HCT116 (cell line): ENCODE measurements around the gene TBRG4. TPM values are rescaled to one million over a fixed set of nuclear protein-coding genes. Genes with fewer than 3 reads are reported as not detected.

Experiments
- ATAC-seq: fragments of 200-7000 bp; cut with Tn5 transposase; 2 replicates; pipeline ENCODE4 v1.9.1; 2020; ENCODE audit warnings: mild to moderate bottlenecking, moderate library complexity
- BruUV-seq: library from RNA; stranded (reverse); fragments of 400-500 nt; replicated peaks from 2 replicates; lab custom pipeline; 2021; lab: Mats Ljungman, UMichigan
- CTCF ChIA-PET: fragments of 300-600 bp; sonication (Branson Sonifier 250); formaldehyde crosslinking; loops from one replicate; lab custom pipeline; 2021; ENCODE audit warnings: antibody characterized with exemption; lab: Charles Lee
- POLR2A ChIA-PET: fragments of 300-600, 350-600 bp; sonication (Branson Sonifier 250); formaldehyde crosslinking; loops from one replicate; lab custom pipeline; 2021; ENCODE audit warnings: antibody characterized with exemption; lab: Charles Lee
- RAD21 ChIA-PET, 2 experiments: fragments of 300-600 bp; sonication (Branson Sonifier 250); formaldehyde crosslinking; loops; one replicate each; lab custom pipeline; 2023; ENCODE audit warnings: low total read pairs in 2 of 2; ENCODE audit not compliant: uncharacterized antibody in 2 of 2, unreplicated experiment in 2 of 2, low non-redundant PET in 1 of 2; lab: Charles Lee
- DNase-seq: peaks from one replicate; pipeline ENCODE4 v3.0.0-alpha.2; 2010; ENCODE audit warnings: low read depth, low spot score
- H2AFZ ChIP-seq: fragments of 200-600 bp; shearing (Covaris generic), sonication (generic); 2 replicates; pipeline ENCODE4 v1.6.1; 2017; ENCODE audit warnings: low read depth, mixed run types, mixed read lengths, antibody characterized with exemption, low read length; ENCODE audit not compliant: poor library complexity, severe bottlenecking
- H3K27ac ChIP-seq: 2 replicates; pipeline ENCODE4 v1.5.1; 2012; ENCODE audit warnings: low read depth, low read length
- H3K27me3 ChIP-seq: fragments of 200-600 bp; sonication (generic); 2 replicates; pipeline ENCODE4 v1.6.1; 2016; ENCODE audit warnings: mixed run types, low read length, mixed read lengths; ENCODE audit not compliant: insufficient read depth
- H3K36me3 ChIP-seq, 2 experiments: fragments of 200-500 bp in 1 of 2; fragments of 200-600 bp in 1 of 2; sonication (Bioruptor generic) in 1 of 2; sonication (generic) in 1 of 2; 2 replicates each; pipeline versions ENCODE4 v1.5.1 to v1.6.1; 2014 to 2016; ENCODE audit warnings: low read length in 2 of 2, inconsistent platforms in 1 of 2, mixed read lengths in 1 of 2, mixed run types in 1 of 2; ENCODE audit not compliant: insufficient read depth in 2 of 2, control insufficient read depth in 1 of 2
- H3K4me1 ChIP-seq, 2 experiments: fragments of 200-600 bp in 1 of 2; sonication (generic) in 1 of 2; 2 replicates each; pipeline versions ENCODE4 v1.5.1 to v1.6.1; 2012 to 2017; ENCODE audit warnings: low read length in 2 of 2, inconsistent platforms in 1 of 2, mild to moderate bottlenecking in 1 of 2, mixed read lengths in 1 of 2, mixed run types in 1 of 2, moderate library complexity in 1 of 2; ENCODE audit not compliant: insufficient read depth in 2 of 2, control insufficient read depth in 1 of 2
- H3K4me2 ChIP-seq: fragments of 200-600 bp; sonication (generic); 2 replicates; pipeline ENCODE4 v1.6.1; 2017; ENCODE audit warnings: mixed run types, low read length, mixed read lengths
- H3K4me3 ChIP-seq, 2 experiments: fragments of 200-600 bp in 1 of 2; sonication (generic) in 1 of 2; replicated peaks in 1 of 2; 2 replicates each; pipeline ENCODE4 v1.5.1; 2011 to 2016; ENCODE audit warnings: low read length in 2 of 2, control low read depth in 1 of 2, low read depth in 1 of 2, mild to moderate bottlenecking in 1 of 2, mixed read lengths in 1 of 2, mixed run types in 1 of 2
- H3K79me2 ChIP-seq: fragments of 200-600 bp; sonication (generic); 2 replicates; pipeline ENCODE4 v1.6.1; 2017; ENCODE audit warnings: mild to moderate bottlenecking, mixed run types, low read length, moderate library complexity, mixed read lengths; ENCODE audit not compliant: insufficient read depth
- H3K9ac ChIP-seq: fragments of 200-600 bp; sonication (generic); 2 replicates; pipeline ENCODE4 v1.6.1; 2016; ENCODE audit warnings: low read length, mixed read lengths
- H3K9me2 ChIP-seq: fragments of 200-600 bp; sonication (generic), shearing (Covaris generic); 2 replicates; pipeline ENCODE4 v1.6.1; 2017; ENCODE audit warnings: mixed run types, mild to moderate bottlenecking, moderate library complexity; ENCODE audit not compliant: insufficient read depth
- H3K9me3 ChIP-seq, 2 experiments: fragments of 200-500 bp in 1 of 2; fragments of 200-600 bp in 1 of 2; sonication (Bioruptor generic) in 1 of 2; sonication (generic) in 1 of 2; 2 replicates each; pipeline ENCODE4 v1.6.1; 2014 to 2017; ENCODE audit warnings: low read length in 2 of 2, mixed read lengths in 2 of 2, inconsistent platforms in 1 of 2, low read depth in 1 of 2, mild to moderate bottlenecking in 1 of 2, mixed run types in 1 of 2, moderate library complexity in 1 of 2; ENCODE audit not compliant: control insufficient read depth in 1 of 2, insufficient read depth in 1 of 2
- H4K20me1 ChIP-seq: fragments of 200-600 bp; sonication (generic), shearing (Covaris generic); 2 replicates; pipeline ENCODE4 v1.6.1; 2017; ENCODE audit warnings: mixed run types, mild to moderate bottlenecking, moderate library complexity; ENCODE audit not compliant: insufficient read depth
- CBX3 ChIP-seq: IDR thresholded peaks from 2 replicates; pipeline ENCODE4 v1.6.1; 2012; ENCODE audit warnings: low read depth
- EGR1 ChIP-seq: IDR thresholded peaks from 2 replicates; pipeline ENCODE4 v1.6.1; 2012; ENCODE audit warnings: low read depth
- ELF1 ChIP-seq: IDR thresholded peaks from 2 replicates; pipeline ENCODE4 v1.6.1; 2012; ENCODE audit warnings: low read depth, borderline replicate concordance
- EZH2 ChIP-seq: fragments of 200-600 bp; sonication (generic); IDR thresholded peaks from 2 replicates; pipeline ENCODE4 v1.6.1; 2017; ENCODE audit warnings: antibody characterized with exemption, mixed run types
- EZH2phosphoT487 ChIP-seq: fragments of 200-600 bp; IDR thresholded peaks from 2 replicates; pipeline ENCODE4 v1.6.1; 2018; ENCODE audit warnings: antibody characterized with exemption, borderline replicate concordance
- FOSL1 ChIP-seq: IDR thresholded peaks from 2 replicates; pipeline ENCODE4 v1.6.1; 2012; ENCODE audit warnings: low read depth
- JUND ChIP-seq: IDR thresholded peaks from 2 replicates; pipeline ENCODE4 v1.6.1; 2012
- POLR2AphosphoS5 ChIP-seq: IDR thresholded peaks from 2 replicates; pipeline ENCODE4 v1.6.1; 2011; ENCODE audit warnings: mild to moderate bottlenecking, low read depth, low read length, moderate library complexity
- RAD21 ChIP-seq: IDR thresholded peaks from 2 replicates; pipeline ENCODE4 v1.6.1; 2012; ENCODE audit warnings: low read depth, mild to moderate bottlenecking
- SIN3A ChIP-seq: IDR thresholded peaks from 2 replicates; pipeline ENCODE4 v1.6.1; 2012; ENCODE audit warnings: low read depth
- SP1 ChIP-seq: IDR thresholded peaks from 2 replicates; pipeline ENCODE4 v1.6.1; 2012; ENCODE audit warnings: low read depth
- SRF ChIP-seq: IDR thresholded peaks from 2 replicates; pipeline ENCODE4 v1.6.1; 2012; ENCODE audit warnings: low read depth
- TCF7L2 ChIP-seq: IDR thresholded peaks from 2 replicates; pipeline ENCODE4 v1.7.0; 2011; ENCODE audit warnings: borderline replicate concordance, inconsistent platforms; ENCODE audit not compliant: insufficient read depth, insufficient read length; ENCODE audit errors: extremely low read depth
- YY1 ChIP-seq: IDR thresholded peaks from 2 replicates; pipeline ENCODE4 v1.6.1; 2011; ENCODE audit warnings: low read length, low read depth, moderate library complexity, mild to moderate bottlenecking; ENCODE audit not compliant: insufficient replicate concordance; ENCODE audit errors: extremely low read depth
- ZFX ChIP-seq: fragments of 450-650 bp; IDR thresholded peaks from 2 replicates; pipeline ENCODE4 v1.6.1; 2017
- intact Hi-C: fragments of 100-400 bp; cut with micrococcal nuclease; formaldehyde crosslinking; loops from 2 replicates; pipeline ENCODE4 v1.10.0; 2022
- total RNA-seq: library from RNA; stranded (reverse); gene quantifications from one replicate; pipeline ENCODE4 v1.2.1, GENCODE V29; 2021; ENCODE audit not compliant: unreplicated experiment
- TF ChIP-seq, protein P1 (sequence below), 3 experiments: fragments of 200-600 bp in 1 of 3; sonication (generic) in 1 of 3; IDR thresholded peaks in 2 of 3; conservative IDR thresholded peaks in 1 of 3; 2 replicates each; pipeline ENCODE4 v1.5.1; 2012 to 2017; ENCODE audit warnings: low read depth in 2 of 3, low read length in 2 of 3, antibody characterized with exemption in 1 of 3, borderline replicate concordance in 1 of 3, control low read depth in 1 of 3, mild to moderate bottlenecking in 1 of 3, mixed read lengths in 1 of 3, mixed run types in 1 of 3, moderate library complexity in 1 of 3; ENCODE audit not compliant: insufficient read depth in 1 of 3

The TBRG4 gene
- total RNA-seq, 1 experiment from 2014 or later: 136 TPM

DNA sequence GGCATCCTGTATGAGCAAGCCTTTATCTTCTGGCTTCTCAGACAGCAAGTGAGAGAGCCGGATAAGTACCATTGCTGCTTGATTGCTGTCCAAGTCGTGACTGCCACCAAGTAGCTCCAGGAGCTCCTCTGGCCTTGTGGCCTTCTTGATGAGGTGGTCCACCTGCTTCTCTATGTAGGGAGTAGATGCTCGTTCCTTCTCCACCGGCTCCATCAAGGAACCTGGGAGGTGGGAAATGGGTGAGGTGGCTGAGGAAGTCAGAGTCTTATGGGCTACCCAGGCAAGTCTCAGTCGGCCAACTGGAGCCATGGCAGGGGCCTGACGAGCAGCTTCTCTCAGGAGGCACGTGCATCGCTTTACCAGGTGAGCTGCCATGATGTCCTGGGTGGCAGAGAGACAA lies 2.6 kb downstream of the TBRG4 start:
- Histone ChIP-seq H3K4me3 (no peak overlapping the region), H4K20me1 (peaks cover 13% of the 10 kb centered on the region), H3K27ac (no peak overlapping the region), H3K4me1 (peaks cover 11 to 13% of the 10 kb centered on the region in 2 experiments), H2AFZ (no peak overlapping the region), H3K9ac (no peak overlapping the region), H3K79me2 (peaks cover 77% of the 10 kb centered on the region), H3K27me3 (no peaks in the 10 kb centered on the region), H3K9me3 (no peaks in the 10 kb centered on the region), H3K36me3 (peaks cover 49 to 56% of the 10 kb centered on the region in 2 experiments), H3K9me2 (no peaks in the 10 kb centered on the region), H3K4me2 (no peak overlapping the region)
- TF ChIP-seq SIN3A (no peak), RAD21 (no peak), TCF7L2 (no peak), FOSL1 (no peak), EZH2phosphoT487 (no peak), SP1 (no peak), JUND (no peak), ELF1 (no peak)
- ATAC-seq (no peak), DNase-seq (no peak)
- intact Hi-C loops: no loop called here
- ChIA-PET POLR2A (no interaction called here), CTCF (no interaction called here), RAD21 (no interaction called here)
- no TSS peak for BruUV-seq

DNA sequence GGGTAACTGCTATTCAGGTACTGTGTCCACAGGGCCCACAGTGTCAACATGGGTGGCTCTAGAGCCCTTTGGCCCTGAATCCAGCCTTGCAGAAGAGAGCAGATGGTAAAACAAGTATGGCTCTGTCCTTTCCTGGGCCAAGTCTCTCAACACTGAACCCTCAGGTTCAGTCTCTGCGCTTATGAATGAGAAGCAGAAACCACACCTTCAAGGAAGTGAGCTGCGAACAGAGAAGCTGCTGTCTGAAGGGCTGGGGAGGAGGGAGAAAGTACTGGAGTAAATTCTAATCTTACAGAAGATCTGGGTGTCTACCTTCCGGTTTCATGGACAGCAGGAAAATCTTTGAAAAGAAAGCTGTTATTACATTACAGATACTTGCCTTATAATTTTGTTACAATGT lies 4.1 kb downstream of the TBRG4 start:
- TF ChIP-seq JUND (no peak), EGR1 (no peak), SRF (no peak), EZH2 (no peak), ZFX (no peak), CBX3 (no peak), POLR2AphosphoS5 (no peak), YY1 (no peak), EZH2phosphoT487 (no peak), TCF7L2 (no peak), SP1 (no peak)
- TF ChIP-seq, protein P1, sequence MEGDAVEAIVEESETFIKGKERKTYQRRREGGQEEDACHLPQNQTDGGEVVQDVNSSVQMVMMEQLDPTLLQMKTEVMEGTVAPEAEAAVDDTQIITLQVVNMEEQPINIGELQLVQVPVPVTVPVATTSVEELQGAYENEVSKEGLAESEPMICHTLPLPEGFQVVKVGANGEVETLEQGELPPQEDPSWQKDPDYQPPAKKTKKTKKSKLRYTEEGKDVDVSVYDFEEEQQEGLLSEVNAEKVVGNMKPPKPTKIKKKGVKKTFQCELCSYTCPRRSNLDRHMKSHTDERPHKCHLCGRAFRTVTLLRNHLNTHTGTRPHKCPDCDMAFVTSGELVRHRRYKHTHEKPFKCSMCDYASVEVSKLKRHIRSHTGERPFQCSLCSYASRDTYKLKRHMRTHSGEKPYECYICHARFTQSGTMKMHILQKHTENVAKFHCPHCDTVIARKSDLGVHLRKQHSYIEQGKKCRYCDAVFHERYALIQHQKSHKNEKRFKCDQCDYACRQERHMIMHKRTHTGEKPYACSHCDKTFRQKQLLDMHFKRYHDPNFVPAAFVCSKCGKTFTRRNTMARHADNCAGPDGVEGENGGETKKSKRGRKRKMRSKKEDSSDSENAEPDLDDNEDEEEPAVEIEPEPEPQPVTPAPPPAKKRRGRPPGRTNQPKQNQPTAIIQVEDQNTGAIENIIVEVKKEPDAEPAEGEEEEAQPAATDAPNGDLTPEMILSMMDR (IDR thresholded peaks at IDR 0.05 in 2 of 3, conservative IDR thresholded peaks at IDR 0.05 in 1 of 3; ENCODE audit: borderline replicate concordance in 1 of 3, insufficient read depth in 1 of 3, low read depth in 2 of 3, low read length in 2 of 3): no peak
- TF ChIP-seq, all 23 proteins: peak for 0
- peaks cover 89% of the 10 kb centered on the region for H3K79me2 ChIP-seq
- H3K4me3 ChIP-seq: no peak overlapping the region
- H3K27ac ChIP-seq: no peak overlapping the region
- no peak overlapping the region for H2AFZ ChIP-seq
- RAD21 ChIA-PET: no interaction called here
- peaks cover 5% of the 10 kb centered on the region in 2 experiments for H3K4me1 ChIP-seq
- intact Hi-C loops: no loop called here
- no peaks in the 10 kb centered on the region for H3K9me2 ChIP-seq
- no TSS peak for BruUV-seq
- no peak for ATAC-seq
- no peak overlapping the region for H3K9ac ChIP-seq
- H4K20me1 ChIP-seq: peaks cover 13% of the 10 kb centered on the region
- POLR2A ChIA-PET: no interaction called here
- no peaks in the 10 kb centered on the region for H3K27me3 ChIP-seq
- H3K4me2 ChIP-seq: no peak overlapping the region
- peaks cover 64 to 71% of the 10 kb centered on the region in 2 experiments for H3K36me3 ChIP-seq
- H3K9me3 ChIP-seq: no peaks in the 10 kb centered on the region
- DNase-seq: no peak
- CTCF ChIA-PET: no interaction called here
